ENCODE measurements around the gene CCDC85B. TPM values are rescaled to one million over a fixed set of nuclear protein-coding genes. Genes with fewer than 3 reads are reported as not detected.

The CCDC85B gene
- total and polyA plus RNA-seq, 2 of the 13 experiments (the other 11 are each of a cell fraction or from before 2014, with no cell fraction given) = 8.2 to 19.5 TPM

DNA sequence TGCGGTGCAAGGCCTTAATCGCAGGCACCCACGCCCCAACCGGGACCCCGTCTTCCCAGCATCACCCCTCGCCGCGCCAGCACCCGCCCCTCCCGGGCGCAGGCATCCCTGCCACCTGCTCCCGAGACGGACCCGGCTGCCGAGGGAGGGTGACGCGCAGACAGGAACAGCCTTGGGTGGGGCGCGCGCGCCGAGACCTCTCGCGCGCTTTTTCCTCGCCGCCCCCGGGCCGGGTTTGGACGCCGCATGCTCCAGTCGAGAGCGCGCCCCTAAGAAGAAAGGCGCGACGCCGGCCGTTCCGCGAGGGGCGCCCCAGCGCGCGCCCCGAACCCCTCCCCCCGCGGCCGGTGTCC is 33.0 kb upstream of the CCDC85B start (continued):
- TF ChIP-seq, protein P1, sequence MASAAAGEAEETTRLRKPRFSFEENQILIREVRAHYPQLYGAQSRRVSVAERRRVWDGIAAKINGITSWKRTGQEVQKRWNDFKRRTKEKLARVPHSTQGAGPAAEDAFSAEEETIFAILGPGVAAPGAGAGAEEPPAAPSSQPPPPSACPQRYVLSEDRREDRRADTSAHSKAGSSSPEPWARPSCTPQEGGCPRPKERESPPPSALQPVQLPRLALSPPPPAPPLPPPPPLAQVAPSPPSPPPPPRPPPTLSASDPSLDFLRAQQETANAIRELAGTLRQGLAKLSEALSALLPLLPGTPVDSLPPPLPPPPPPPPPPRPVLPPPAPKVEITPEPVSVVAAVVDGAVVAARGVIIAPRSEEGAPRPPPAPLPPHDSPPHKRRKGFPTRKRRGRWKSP (CRISPR knock-in tag; IDR thresholded peaks at IDR 0.05) = 0 out of 2 replicates have a peak, but pooled peaks have one; percentile 3
- no peak for TF ChIP-seq AKAP8 (CRISPR knock-in tag; IDR thresholded peaks at IDR 0.05)
- no peak for TF ChIP-seq SATB2 (CRISPR knock-in tag; IDR thresholded peaks at IDR 0.05)
- TF ChIP-seq, protein P2, sequence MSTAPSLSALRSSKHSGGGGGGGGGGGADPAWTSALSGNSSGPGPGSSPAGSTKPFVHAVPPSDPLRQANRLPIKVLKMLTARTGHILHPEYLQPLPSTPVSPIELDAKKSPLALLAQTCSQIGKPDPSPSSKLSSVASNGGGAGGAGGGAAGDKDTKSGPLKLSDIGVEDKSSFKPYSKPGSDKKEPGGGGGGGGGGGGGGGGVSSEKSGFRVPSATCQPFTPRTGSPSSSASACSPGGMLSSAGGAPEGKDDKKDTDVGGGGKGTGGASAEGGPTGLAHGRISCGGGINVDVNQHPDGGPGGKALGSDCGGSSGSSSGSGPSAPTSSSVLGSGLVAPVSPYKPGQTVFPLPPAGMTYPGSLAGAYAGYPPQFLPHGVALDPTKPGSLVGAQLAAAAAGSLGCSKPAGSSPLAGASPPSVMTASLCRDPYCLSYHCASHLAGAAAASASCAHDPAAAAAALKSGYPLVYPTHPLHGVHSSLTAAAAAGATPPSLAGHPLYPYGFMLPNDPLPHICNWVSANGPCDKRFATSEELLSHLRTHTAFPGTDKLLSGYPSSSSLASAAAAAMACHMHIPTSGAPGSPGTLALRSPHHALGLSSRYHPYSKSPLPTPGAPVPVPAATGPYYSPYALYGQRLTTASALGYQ (CRISPR knock-in tag; IDR thresholded peaks at IDR 0.05) = no peak
- no peak for TF ChIP-seq TAF15 (IDR thresholded peaks at IDR 0.05; ENCODE audit: low read depth, low read length, poor library complexity, severe bottlenecking)
- TF ChIP-seq DMAP1 (CRISPR knock-in tag; IDR thresholded peaks at IDR 0.05) = peak; percentile 48; the same call in 1 of the 2 replicates
- no peak for TF ChIP-seq BHLHE40 (IDR thresholded peaks at IDR 0.05; ENCODE audit: low read length)
- peak in 1 of 2 experiments; percentile 59; a peak in 1 of 4 replicates for TF ChIP-seq EP300 (IDR thresholded peaks at IDR 0.05; ENCODE audit: low read depth in 2 of 2, low read length in 2 of 2)
- no peak for TF ChIP-seq EP300 (CRISPR knock-in tag; IDR thresholded peaks at IDR 0.05; ENCODE audit: borderline replicate concordance)
- no peak for TF ChIP-seq ZNF768 (CRISPR knock-in tag; IDR thresholded peaks at IDR 0.05)
- no peak for TF ChIP-seq TARDBP (CRISPR knock-in tag; IDR thresholded peaks at IDR 0.05)
- 0 out of 2 replicates have a peak, but pooled peaks have one; percentile 40 for TF ChIP-seq SNAI1 (CRISPR knock-in tag; IDR thresholded peaks at IDR 0.05; ENCODE audit: borderline replicate concordance)
- TF ChIP-seq ZNF75D (CRISPR knock-in tag; IDR thresholded peaks at IDR 0.05; ENCODE audit: borderline replicate concordance) = no peak
- TF ChIP-seq, protein P3, sequence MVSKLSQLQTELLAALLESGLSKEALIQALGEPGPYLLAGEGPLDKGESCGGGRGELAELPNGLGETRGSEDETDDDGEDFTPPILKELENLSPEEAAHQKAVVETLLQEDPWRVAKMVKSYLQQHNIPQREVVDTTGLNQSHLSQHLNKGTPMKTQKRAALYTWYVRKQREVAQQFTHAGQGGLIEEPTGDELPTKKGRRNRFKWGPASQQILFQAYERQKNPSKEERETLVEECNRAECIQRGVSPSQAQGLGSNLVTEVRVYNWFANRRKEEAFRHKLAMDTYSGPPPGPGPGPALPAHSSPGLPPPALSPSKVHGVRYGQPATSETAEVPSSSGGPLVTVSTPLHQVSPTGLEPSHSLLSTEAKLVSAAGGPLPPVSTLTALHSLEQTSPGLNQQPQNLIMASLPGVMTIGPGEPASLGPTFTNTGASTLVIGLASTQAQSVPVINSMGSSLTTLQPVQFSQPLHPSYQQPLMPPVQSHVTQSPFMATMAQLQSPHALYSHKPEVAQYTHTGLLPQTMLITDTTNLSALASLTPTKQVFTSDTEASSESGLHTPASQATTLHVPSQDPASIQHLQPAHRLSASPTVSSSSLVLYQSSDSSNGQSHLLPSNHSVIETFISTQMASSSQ (IDR thresholded peaks at IDR 0.05; ENCODE audit: low read depth) = no peak
- TF ChIP-seq, protein P3 (CRISPR knock-in tag; IDR thresholded peaks at IDR 0.05; ENCODE audit: borderline replicate concordance) = no peak
- peak; percentile 15; the same call in 1 of the 2 replicates for TF ChIP-seq CSRNP1 (CRISPR knock-in tag; IDR thresholded peaks at IDR 0.05)
- TF ChIP-seq NCOR1 (IDR thresholded peaks at IDR 0.05; ENCODE audit: borderline replicate concordance, low read length) = no peak
- TF ChIP-seq STAT5B (CRISPR knock-in tag; IDR thresholded peaks at IDR 0.05) = 0 out of 2 replicates have a peak, but pooled peaks have one; percentile 2
- TF ChIP-seq ZFY (CRISPR knock-in tag; IDR thresholded peaks at IDR 0.05) = no peak; the same call in 1 of the 2 replicates
- TF ChIP-seq JUN (CRISPR knock-in tag; IDR thresholded peaks at IDR 0.05) = no peak
- TF ChIP-seq, protein P4, sequence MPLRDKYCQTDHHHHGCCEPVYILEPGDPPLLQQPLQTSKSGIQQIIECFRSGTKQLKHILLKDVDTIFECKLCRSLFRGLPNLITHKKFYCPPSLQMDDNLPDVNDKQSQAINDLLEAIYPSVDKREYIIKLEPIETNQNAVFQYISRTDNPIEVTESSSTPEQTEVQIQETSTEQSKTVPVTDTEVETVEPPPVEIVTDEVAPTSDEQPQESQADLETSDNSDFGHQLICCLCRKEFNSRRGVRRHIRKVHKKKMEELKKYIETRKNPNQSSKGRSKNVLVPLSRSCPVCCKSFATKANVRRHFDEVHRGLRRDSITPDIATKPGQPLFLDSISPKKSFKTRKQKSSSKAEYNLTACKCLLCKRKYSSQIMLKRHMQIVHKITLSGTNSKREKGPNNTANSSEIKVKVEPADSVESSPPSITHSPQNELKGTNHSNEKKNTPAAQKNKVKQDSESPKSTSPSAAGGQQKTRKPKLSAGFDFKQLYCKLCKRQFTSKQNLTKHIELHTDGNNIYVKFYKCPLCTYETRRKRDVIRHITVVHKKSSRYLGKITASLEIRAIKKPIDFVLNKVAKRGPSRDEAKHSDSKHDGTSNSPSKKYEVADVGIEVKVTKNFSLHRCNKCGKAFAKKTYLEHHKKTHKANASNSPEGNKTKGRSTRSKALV (CRISPR knock-in tag; IDR thresholded peaks at IDR 0.05) = 0 out of 2 replicates have a peak, but pooled peaks have one; percentile 58

Measured in HepG2 (cell line).